ENCODE measurements around the gene IGIP. TPM values are rescaled to one million over a fixed set of nuclear protein-coding genes. Genes with fewer than 3 reads are reported as not detected.

Gene IGIP
- polyA plus RNA-seq, 1 of the 3 experiments (the other 2 are of a cell fraction): 0.72 TPM

DNA sequence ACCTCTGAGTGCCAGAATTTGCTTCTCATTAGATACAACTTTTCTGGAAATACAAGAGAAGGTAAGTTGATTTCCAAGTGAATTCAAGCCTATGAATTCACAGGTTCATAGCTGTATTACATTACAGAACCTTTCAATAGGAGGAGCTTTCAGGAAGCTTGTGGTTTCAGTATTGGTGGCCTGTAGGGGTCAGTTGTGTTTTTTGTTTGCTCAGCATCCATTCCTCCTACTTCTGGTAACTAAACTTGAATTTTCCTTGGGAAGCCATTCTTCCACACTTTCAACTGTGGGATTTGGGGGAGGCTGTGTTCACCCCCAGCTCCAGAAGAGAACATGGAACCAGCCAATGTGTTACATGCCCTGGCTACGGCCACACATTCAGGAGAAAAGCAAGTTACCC lies 43.7 kb downstream of the IGIP start:
- Histone ChIP-seq H3F3A (replicated peaks; ENCODE audit: insufficient read depth) (peaks cover 25% of the 10 kb centered on the region), H4K20me1 (ENCODE audit: insufficient read depth) (no peaks in the 10 kb centered on the region), H3K36me3 (replicated peaks in 1 of 2; ENCODE audit: control insufficient read depth in 1 of 2, insufficient read depth in 2 of 2, low read length in 1 of 2) (no peaks in the 10 kb centered on the region), H3K27me3 (ENCODE audit: insufficient read depth) (no peaks in the 10 kb centered on the region), H3K4me1 (ENCODE audit: control insufficient read depth in 1 of 2, insufficient read depth in 2 of 2, low read depth in 1 of 2, low read length in 1 of 2) (peaks cover 5% of the 10 kb centered on the region in 2 experiments; a peak in 3 of 4 replicates), H3K27ac (ENCODE audit: low read depth in 2 of 2, low read length in 1 of 2) (peak overlapping the region in 1 of 2 experiments; percentile 53; a peak in 1 of 4 replicates), H3K9me2 (no peaks in the 10 kb centered on the region), H3K79me2 (ENCODE audit: insufficient read depth) (no peaks in the 10 kb centered on the region), H3K4me2 (no peak overlapping the region), H3K9me3 (no peaks in the 10 kb centered on the region), H3K9ac (no peak overlapping the region), H3K4me3 (ENCODE audit: low read depth in 2 of 2, low read length in 1 of 2) (no peak overlapping the region), H2AFZ (ENCODE audit: low read depth) (no peak overlapping the region)
- DNase-seq: no peak
- CTCF ChIA-PET: interaction anchor here (0.6 to 2.6 kb wide), 22 partner anchors 9 to 551 kb away, joined by 3 to 15 read pairs (median 5); partner anchors contain the start of genes HBEGF and NRG2
- POLR2A ChIA-PET: no interaction called here
- WGBS (ENCODE audit: low lambda C conversion rate): 100% methylated on average over 1 of the region's 1 CpG
- TF ChIP-seq USF2 (IDR thresholded peaks at IDR 0.05; ENCODE audit: borderline replicate concordance, low read depth, low read length): no peak
- TF ChIP-seq CTCF (IDR thresholded peaks at IDR 0.05): peak; percentile 29; the same call in 1 of the 2 replicates
- TF ChIP-seq RAD21 (IDR thresholded peaks at IDR 0.05; ENCODE audit: low read length): peak; percentile 50

GRCh38 chr5:140172483-140172882 lies 46.7 kb downstream of the IGIP start:
- WGBS (ENCODE audit: low lambda C conversion rate): 94% methylated on average over 2 of the region's 2 CpGs
- no peak for DNase-seq
- peaks cover 28% of the 10 kb centered on the region for H3F3A ChIP-seq (replicated peaks; ENCODE audit: insufficient read depth)
- no peaks in the 10 kb centered on the region for H3K9me3 ChIP-seq
- no peak overlapping the region for H3K27ac ChIP-seq (ENCODE audit: low read depth in 2 of 2, low read length in 1 of 2)
- H3K36me3 ChIP-seq (replicated peaks in 1 of 2; ENCODE audit: control insufficient read depth in 1 of 2, insufficient read depth in 2 of 2, low read length in 1 of 2): no peaks in the 10 kb centered on the region
- TF ChIP-seq ELF1 (IDR thresholded peaks at IDR 0.05): no peak
- TF ChIP-seq USF2 (IDR thresholded peaks at IDR 0.05; ENCODE audit: borderline replicate concordance, low read depth, low read length): no peak
- TF ChIP-seq NFIC (IDR thresholded peaks at IDR 0.05; ENCODE audit: borderline replicate concordance): no peak
- H3K79me2 ChIP-seq (ENCODE audit: insufficient read depth): no peaks in the 10 kb centered on the region
- H3K9ac ChIP-seq: no peak overlapping the region
- no peaks in the 10 kb centered on the region for H4K20me1 ChIP-seq (ENCODE audit: insufficient read depth)
- ChIA-PET POLR2A (no interaction called here), CTCF (no interaction called here)
- no peak overlapping the region for H3K4me3 ChIP-seq (ENCODE audit: low read depth in 2 of 2, low read length in 1 of 2)
- no peak overlapping the region for H3K4me2 ChIP-seq
- peaks cover 5 to 7% of the 10 kb centered on the region in 2 experiments; a peak in 3 of 4 replicates for H3K4me1 ChIP-seq (ENCODE audit: control insufficient read depth in 1 of 2, insufficient read depth in 2 of 2, low read depth in 1 of 2, low read length in 1 of 2)
- H2AFZ ChIP-seq (ENCODE audit: low read depth): no peak overlapping the region
- no peaks in the 10 kb centered on the region for H3K9me2 ChIP-seq
- no peaks in the 10 kb centered on the region for H3K27me3 ChIP-seq (ENCODE audit: insufficient read depth)

DNA sequence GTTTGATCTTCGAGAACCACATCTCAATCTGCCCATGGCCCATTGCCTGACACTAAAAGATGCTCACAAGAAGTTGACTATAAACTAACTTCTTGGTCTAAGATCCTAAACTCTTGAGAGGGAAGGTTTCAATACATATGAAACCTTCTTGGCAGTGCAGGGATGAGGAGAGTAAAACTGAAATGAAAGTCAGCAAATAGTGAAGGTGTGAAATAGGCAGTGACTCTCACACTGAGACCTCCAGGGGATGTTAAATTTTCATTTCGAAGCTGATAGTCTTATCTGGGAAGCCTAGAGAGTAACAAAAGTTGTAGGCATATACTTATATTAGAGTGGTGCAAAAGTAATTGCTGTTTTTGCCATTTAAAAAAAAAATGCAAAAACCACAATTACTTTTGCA lies 48.3 kb downstream of the IGIP start:
- Histone ChIP-seq H3K79me2 (ENCODE audit: insufficient read depth) (no peaks in the 10 kb centered on the region; the same call in 1 of the 2 replicates), H3K9me3 (no peaks in the 10 kb centered on the region), H3K4me2 (no peak overlapping the region), H3F3A (replicated peaks; ENCODE audit: insufficient read depth) (peaks cover 19% of the 10 kb centered on the region), H3K4me1 (ENCODE audit: control insufficient read depth in 1 of 2, insufficient read depth in 2 of 2, low read depth in 1 of 2, low read length in 1 of 2) (peaks cover 0 to 7% of the 10 kb centered on the region in 2 experiments; a peak in 2 of 4 replicates), H3K27me3 (ENCODE audit: insufficient read depth) (no peaks in the 10 kb centered on the region), H3K36me3 (replicated peaks in 1 of 2; ENCODE audit: control insufficient read depth in 1 of 2, insufficient read depth in 2 of 2, low read length in 1 of 2) (no peaks in the 10 kb centered on the region), H4K20me1 (ENCODE audit: insufficient read depth) (no peaks in the 10 kb centered on the region), H3K4me3 (ENCODE audit: low read depth in 2 of 2, low read length in 1 of 2) (no peak overlapping the region), H3K27ac (ENCODE audit: low read depth in 2 of 2, low read length in 1 of 2) (no peak overlapping the region; a peak in 1 of 4 replicates), H2AFZ (ENCODE audit: low read depth) (no peak overlapping the region), H3K9ac (no peak overlapping the region), H3K9me2 (no peaks in the 10 kb centered on the region)
- POLR2A ChIA-PET: interaction anchor here (0.7 to 1.2 kb wide), 2 partner anchors 28 to 66 kb away, joined by 4 read pairs; no protein-coding TSS in a partner anchor
- CTCF ChIA-PET: interaction anchor here (0.8 to 1.7 kb wide), 5 partner anchors 16 to 172 kb away, joined by 3 to 4 read pairs (median 3); partner anchors contain the start of gene HBEGF
- no peak for DNase-seq
- 98% methylated on average over 2 of the region's 2 CpGs for WGBS (ENCODE audit: low lambda C conversion rate)
- no peak for TF ChIP-seq EP300 (IDR thresholded peaks at IDR 0.05; ENCODE audit: borderline replicate concordance in 1 of 2, low read depth in 1 of 2, low read length in 1 of 2)
- no peak for TF ChIP-seq NRF1 (IDR thresholded peaks at IDR 0.05; ENCODE audit: low read depth, low read length)
- no peak for TF ChIP-seq EZH2phosphoT487 (IDR thresholded peaks at IDR 0.05; ENCODE audit: borderline replicate concordance, low read depth)
- no peak for TF ChIP-seq ELF1 (IDR thresholded peaks at IDR 0.05)
- TF ChIP-seq FOXM1 (IDR thresholded peaks at IDR 0.05; ENCODE audit: low read depth): no peak
- TF ChIP-seq PBX3 (IDR thresholded peaks at IDR 0.05): no peak
- TF ChIP-seq NFIC (IDR thresholded peaks at IDR 0.05; ENCODE audit: borderline replicate concordance): no peak
- TF ChIP-seq MEF2A (IDR thresholded peaks at IDR 0.05; ENCODE audit: borderline replicate concordance, low read depth): no peak
- TF ChIP-seq, protein P1, sequence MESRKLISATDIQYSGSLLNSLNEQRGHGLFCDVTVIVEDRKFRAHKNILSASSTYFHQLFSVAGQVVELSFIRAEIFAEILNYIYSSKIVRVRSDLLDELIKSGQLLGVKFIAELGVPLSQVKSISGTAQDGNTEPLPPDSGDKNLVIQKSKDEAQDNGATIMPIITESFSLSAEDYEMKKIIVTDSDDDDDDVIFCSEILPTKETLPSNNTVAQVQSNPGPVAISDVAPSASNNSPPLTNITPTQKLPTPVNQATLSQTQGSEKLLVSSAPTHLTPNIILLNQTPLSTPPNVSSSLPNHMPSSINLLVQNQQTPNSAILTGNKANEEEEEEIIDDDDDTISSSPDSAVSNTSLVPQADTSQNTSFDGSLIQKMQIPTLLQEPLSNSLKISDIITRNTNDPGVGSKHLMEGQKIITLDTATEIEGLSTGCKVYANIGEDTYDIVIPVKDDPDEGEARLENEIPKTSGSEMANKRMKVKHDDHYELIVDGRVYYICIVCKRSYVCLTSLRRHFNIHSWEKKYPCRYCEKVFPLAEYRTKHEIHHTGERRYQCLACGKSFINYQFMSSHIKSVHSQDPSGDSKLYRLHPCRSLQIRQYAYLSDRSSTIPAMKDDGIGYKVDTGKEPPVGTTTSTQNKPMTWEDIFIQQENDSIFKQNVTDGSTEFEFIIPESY (IDR thresholded peaks at IDR 0.05; ENCODE audit: borderline replicate concordance, low read depth): no peak
- no peak for TF ChIP-seq TEAD4 (IDR thresholded peaks at IDR 0.05; ENCODE audit: borderline replicate concordance, insufficient read depth)
